NB4 (cell line): Measurements from ENCODE around the gene CFAP70.

Experiments
- DNase-seq: peaks from one replicate; pipeline ENCODE4 v3.0.0; 2010; ENCODE audit warnings: low read depth
- H3K4me3 ChIP-seq: one replicate; pipeline ENCODE4 v1.5.1; 2011; ENCODE audit warnings: mild to moderate bottlenecking, low read depth, low read length, moderate library complexity
- MYC ChIP-seq: IDR thresholded peaks from 2 replicates; pipeline ENCODE4 v1.6.1; 2011; ENCODE audit warnings: low read depth, low read length
- POLR2A ChIP-seq: IDR thresholded peaks from 2 replicates; pipeline ENCODE4 v1.6.1; 2011; ENCODE audit warnings: mild to moderate bottlenecking; ENCODE audit not compliant: insufficient read length; ENCODE audit errors: extremely low read depth
- TF ChIP-seq, protein P1 (sequence below): IDR thresholded peaks from one replicate; pipeline ENCODE4 v1.5.1; 2012; ENCODE audit warnings: low read depth, low read length
- TF ChIP-seq, protein P2 (sequence below): IDR thresholded peaks from 2 replicates; pipeline ENCODE4 v1.6.1; 2011; ENCODE audit warnings: low read depth, low read length

Gene CFAP70

DNA sequence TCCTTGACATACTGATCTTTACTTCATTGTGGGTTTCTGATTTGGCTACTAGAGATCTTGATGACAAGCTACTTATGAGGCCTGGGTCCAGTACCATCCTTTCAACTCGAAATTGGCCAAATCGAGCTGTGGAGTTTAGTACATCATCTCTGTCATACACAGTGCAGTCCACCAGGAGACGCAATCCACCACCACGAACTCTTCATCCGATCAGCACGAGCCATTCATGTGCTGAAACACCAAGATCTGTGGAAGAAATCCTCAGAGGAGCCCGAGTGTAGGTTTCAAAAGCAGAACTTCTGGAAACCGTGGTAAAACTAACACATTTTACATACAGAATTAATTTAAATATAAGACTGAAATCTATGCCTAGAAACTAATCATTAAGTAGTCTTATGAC is 125.8 kb downstream of the CFAP70 start:
- no peak for TF ChIP-seq POLR2A
- TF ChIP-seq, protein P1, sequence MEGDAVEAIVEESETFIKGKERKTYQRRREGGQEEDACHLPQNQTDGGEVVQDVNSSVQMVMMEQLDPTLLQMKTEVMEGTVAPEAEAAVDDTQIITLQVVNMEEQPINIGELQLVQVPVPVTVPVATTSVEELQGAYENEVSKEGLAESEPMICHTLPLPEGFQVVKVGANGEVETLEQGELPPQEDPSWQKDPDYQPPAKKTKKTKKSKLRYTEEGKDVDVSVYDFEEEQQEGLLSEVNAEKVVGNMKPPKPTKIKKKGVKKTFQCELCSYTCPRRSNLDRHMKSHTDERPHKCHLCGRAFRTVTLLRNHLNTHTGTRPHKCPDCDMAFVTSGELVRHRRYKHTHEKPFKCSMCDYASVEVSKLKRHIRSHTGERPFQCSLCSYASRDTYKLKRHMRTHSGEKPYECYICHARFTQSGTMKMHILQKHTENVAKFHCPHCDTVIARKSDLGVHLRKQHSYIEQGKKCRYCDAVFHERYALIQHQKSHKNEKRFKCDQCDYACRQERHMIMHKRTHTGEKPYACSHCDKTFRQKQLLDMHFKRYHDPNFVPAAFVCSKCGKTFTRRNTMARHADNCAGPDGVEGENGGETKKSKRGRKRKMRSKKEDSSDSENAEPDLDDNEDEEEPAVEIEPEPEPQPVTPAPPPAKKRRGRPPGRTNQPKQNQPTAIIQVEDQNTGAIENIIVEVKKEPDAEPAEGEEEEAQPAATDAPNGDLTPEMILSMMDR, result peak; percentile 41
- H3K4me3 ChIP-seq, result no peak overlapping the region
- DNase-seq, result peak; percentile 51

DNA sequence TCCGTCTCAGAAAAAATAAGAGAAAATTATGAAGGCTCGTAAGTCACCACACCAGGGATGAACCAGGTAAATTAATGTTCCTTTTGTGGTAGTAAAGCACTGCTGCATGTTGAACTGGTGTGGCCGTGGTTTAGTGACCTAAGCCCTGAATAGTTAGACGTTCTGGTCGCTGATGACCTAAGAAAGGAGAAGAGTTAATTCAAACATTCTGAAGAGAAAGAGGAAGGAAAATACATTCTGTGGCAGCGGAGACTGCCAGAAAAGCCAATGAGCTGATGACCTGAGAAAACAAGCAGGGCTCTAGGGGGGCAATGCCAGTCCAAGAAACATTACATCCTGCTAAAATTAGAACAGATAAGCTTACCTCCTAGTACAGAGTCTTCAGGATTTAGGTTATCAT is 129.1 kb downstream of the CFAP70 start:
- peak; percentile 48 for DNase-seq
- no peak overlapping the region for H3K4me3 ChIP-seq
- no peak for TF ChIP-seq POLR2A

DNA sequence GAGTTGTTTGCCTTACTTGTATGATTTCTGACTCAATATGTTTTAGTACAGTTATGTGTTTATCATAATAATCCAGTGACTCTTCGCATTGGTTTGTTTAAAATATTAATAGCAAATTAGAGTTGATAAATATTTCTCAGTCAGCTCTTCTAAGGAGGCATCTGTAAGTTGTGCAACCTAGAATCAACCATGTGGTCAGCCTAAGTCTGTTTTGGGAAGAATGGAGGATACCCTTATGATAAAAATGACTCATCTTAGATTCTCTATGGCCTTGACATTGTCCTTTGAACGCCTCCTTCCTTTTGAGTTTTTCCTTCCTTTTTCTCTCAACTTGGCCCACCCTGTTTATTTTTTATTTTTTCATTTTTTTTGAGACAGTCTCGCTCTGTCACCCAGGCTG is 130.4 kb downstream of the CFAP70 start:
- DNase-seq, result peak; percentile 61
- TF ChIP-seq, protein P2, sequence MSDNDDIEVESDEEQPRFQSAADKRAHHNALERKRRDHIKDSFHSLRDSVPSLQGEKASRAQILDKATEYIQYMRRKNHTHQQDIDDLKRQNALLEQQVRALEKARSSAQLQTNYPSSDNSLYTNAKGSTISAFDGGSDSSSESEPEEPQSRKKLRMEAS, result peak; percentile 56; the same call in 1 of the 2 replicates
- TF ChIP-seq, protein P1, result no peak
- TF ChIP-seq MYC (peak; percentile 66), POLR2A (no peak)
- no peak overlapping the region for H3K4me3 ChIP-seq

DNA sequence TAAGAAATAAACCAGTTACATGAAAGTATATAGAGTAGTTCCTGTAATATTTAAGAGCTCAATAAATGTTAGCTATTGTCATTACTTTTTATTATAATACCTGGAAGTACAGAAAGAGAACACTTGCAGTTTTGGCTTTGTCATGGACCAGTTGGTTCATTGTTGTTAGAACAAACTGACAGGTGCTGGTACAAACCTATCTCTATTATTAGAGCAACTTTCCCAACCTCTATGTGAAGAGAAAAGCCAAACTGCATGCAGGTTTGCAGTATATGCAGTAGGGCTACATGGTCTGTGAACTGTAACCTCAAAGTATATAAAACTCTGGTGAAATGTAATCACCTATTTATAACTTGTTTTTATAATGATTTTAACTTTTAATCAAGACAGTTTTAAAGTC is 132.0 kb downstream of the CFAP70 start:
- no peak for DNase-seq
- no peak overlapping the region for H3K4me3 ChIP-seq
- TF ChIP-seq, protein P1, result no peak
- no peak for TF ChIP-seq MYC
- no peak for TF ChIP-seq POLR2A

DNA sequence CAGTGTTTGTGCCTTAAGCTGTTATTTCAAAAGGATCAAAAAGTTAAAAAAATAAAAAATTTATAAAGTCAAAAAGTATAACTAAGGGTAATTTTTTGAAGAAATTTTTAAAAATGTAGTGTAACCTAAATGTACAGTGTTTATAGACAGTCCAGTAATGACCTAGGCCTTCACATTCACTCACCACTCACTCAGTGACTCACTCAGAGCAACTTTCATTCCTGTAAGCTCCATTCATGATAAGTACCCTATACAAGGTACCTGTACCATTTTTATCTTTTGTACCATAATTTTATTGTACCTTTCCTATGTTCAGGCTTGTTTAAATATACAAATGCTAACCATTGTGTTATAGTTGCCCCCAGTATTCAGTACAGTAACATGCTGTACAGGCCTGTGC is 133.1 kb downstream of the CFAP70 start:
- H3K4me3 ChIP-seq, result no peak overlapping the region
- no peak for TF ChIP-seq MYC
- TF ChIP-seq, protein P2, result no peak
- TF ChIP-seq, protein P1, result no peak
- TF ChIP-seq POLR2A, result no peak
- no peak for DNase-seq

DNA sequence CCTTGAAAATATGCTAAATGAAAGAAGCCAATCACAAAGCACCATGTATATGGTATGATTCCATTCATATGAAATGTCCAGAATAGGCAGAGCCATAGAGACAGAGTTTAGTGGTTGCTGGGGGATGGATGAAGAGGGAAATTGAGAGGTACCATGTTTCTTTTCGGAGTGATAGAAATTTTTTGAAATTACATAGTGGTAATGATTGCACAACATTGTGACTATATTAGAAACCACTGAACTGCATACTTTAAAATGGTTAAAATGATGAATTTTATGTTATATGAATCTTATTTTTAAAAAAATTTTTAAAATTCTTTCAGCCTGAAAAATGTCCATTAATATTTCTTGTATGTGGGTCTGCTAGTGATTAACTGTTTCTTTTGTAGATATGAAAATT is 137.7 kb downstream of the CFAP70 start:
- no peak for DNase-seq
- no peak overlapping the region for H3K4me3 ChIP-seq
- TF ChIP-seq MYC (no peak), POLR2A (no peak)
- TF ChIP-seq, protein P2, result no peak
- TF ChIP-seq, protein P1, result no peak
